Hepatocyte (in vitro differentiated cells): ENCODE measurements around the gene GOLGA2.

ENCODE experiments used
- EZH2 ChIP-seq: fragments of 200-600 bp; sonication (generic); IDR thresholded peaks from 2 replicates; pipeline ENCODE4 v1.6.1; 2016; ENCODE audit warnings: antibody characterized with exemption, mild to moderate bottlenecking, borderline replicate concordance
- EZH2phosphoT487 ChIP-seq: fragments of 200-600 bp; sonication (generic); IDR thresholded peaks from one replicate; pipeline ENCODE4 v1.6.1; 2018; ENCODE audit warnings: antibody characterized with exemption, mild to moderate bottlenecking, low read depth, moderate library complexity; ENCODE audit not compliant: unreplicated experiment, severe bottlenecking
- TF ChIP-seq, protein P1 (sequence below): fragments of 200-600 bp; sonication (generic); IDR thresholded peaks from 2 replicates; pipeline ENCODE4 v1.5.1; 2016; ENCODE audit warnings: antibody characterized with exemption, mild to moderate bottlenecking; ENCODE audit not compliant: poor library complexity

DNA sequence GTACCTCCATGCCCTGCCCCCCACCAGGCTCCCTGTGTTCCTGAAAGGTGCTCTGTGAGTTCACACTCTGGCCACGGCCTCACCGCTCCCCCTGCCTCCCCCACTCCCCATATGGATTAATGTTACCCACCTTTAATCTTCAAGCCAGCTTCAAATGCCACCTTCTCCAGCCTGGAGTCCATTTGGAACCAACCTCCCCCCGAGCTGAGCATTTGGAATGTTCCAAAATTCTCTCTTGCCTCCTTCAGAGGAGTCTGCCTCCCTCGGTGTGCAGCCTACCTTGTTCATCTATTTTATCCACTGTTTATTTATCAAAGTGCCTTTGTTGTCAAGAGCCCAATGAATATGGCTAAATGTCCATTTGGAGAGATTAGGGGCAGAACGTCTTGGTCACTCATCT, 4.3 kb downstream of the GOLGA2 start:
- TF ChIP-seq, protein P1, sequence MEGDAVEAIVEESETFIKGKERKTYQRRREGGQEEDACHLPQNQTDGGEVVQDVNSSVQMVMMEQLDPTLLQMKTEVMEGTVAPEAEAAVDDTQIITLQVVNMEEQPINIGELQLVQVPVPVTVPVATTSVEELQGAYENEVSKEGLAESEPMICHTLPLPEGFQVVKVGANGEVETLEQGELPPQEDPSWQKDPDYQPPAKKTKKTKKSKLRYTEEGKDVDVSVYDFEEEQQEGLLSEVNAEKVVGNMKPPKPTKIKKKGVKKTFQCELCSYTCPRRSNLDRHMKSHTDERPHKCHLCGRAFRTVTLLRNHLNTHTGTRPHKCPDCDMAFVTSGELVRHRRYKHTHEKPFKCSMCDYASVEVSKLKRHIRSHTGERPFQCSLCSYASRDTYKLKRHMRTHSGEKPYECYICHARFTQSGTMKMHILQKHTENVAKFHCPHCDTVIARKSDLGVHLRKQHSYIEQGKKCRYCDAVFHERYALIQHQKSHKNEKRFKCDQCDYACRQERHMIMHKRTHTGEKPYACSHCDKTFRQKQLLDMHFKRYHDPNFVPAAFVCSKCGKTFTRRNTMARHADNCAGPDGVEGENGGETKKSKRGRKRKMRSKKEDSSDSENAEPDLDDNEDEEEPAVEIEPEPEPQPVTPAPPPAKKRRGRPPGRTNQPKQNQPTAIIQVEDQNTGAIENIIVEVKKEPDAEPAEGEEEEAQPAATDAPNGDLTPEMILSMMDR, result no peak
- TF ChIP-seq EZH2 (no peak), EZH2phosphoT487 (no peak)
